ENCODE data around the gene RALGDS.
"Not testable (repeated sequence)": the region's sequence is repeated elsewhere in the genome, so short reads cannot be mapped to it uniquely, and the experiment has no call there.

Gene RALGDS

GRCh38 chr9:133121198-133121914, at the start of gene RALGDS:
Gene RALGDS, minus strand, starts transcription at chr9:133121240. Its CDS starts 86 bp downstream, at chr9:133121154.
- peak; percentile 85 to 88 (median 87) for DNase-seq

DNA sequence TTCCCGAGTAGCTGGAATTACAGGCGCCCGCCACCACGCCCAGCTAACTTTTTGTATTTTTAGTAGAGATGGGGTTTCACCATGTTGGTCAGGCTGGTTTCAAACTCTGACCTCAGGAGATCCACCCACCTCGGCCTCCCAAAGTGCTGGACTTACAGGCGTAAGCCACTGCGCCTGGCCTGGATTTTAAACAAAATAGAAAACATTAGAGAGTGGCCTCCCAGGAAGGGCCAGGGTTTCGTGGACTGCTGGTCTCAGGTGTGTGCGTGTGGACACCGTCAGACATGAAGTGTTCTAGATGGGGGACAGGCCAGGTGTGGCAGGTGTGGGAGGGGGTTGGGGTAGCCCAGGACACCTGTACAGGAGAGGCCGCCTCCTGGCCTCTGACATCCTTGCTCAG, 49.7 kb upstream of the RALGDS start:
- no peak for DNase-seq

- not testable (repeated sequence) for DNase-seq
Measured at GRCh38 chr9:133169687-133170086, 48.6 kb upstream of the RALGDS start.

DNA sequence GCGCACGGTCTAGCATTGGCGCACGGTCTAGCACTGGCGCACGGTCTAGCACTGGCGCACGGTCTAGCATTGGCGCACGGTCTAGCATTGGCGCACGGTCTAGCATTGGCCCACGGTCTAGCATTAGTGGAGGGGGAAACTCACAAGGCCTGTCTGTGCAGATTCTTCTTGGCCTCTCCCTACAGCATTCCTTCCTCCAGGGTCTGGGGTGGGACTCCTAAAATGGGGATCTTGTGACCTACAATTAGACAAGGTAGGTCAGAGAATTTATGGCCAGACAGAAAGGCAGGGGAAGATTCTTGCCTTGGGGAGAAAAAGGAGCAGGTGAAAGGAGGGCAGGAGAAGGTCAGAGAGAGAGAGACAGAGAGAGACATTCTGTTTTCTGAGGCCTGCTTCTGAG, 48.1 kb upstream of the RALGDS start:
- no peak for DNase-seq

DNA sequence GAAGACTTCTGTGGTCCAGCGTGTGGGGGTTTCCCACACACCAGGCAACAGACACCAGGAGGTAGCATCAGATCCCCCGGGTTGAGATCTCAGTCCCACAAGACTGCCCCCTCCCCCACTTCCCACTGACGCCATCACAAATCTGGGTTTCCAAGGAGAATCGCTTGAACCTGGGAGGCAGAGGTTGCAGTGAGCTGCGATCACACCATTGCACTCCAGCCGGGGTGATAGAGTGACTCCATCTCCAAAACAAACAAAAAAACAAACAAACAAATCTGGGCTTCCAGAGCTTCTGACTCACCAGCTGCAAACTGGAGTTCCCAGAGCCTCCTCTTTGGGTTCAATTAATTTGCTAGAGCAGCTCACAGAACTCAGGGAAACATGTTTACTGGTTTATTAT, 47.4 kb upstream of the RALGDS start:
- no peak for DNase-seq

DNA sequence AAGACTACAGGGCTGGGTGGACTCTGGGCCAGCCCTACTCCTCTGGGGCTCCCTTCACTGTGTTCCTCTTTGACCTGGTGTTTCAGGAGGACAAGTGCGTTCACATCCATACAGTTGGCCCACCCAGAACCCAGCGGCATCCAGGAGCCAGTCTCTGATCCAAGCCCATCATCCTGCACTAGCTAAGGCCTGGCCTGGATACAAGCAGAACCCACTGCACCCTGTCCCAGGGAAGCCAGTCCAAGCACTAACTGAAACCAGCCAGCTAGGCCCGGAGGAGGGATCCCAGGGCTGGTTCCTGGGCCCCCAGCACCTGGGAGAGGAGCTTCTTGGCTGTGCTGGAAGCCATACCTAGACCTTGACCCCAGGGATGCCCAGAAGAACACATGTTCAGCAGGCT, 46.7 kb upstream of the RALGDS start:
- DNase-seq: no peak

- no peak for DNase-seq
Measured at GRCh38 chr9:133167096-133167730, 46.2 kb upstream of the RALGDS start.

DNA sequence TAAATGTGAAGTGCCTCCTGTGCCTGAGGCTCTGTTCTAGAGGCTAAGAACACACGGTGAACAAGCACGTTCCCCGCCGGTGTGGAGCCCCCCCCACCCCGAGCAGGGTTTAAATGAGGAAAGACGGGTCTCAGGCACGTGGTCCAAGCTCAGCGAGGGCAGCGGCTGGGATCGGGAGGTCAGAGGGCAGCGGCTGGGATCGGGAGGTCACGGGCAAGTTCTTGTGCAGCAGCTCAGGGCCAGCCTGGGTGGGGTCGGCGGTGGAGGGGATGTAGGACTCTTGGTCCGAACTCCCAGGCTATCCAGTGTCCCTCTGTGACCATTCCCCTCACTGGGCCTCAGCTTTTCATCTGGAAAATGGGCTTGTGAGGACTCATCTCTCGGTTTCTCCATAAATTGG, 45.4 kb upstream of the RALGDS start:
- DNase-seq: no peak

- DNase-seq: no peak
Measured at GRCh38 chr9:133165452-133165730, 44.4 kb upstream of the RALGDS start.

- DNase-seq: no peak
Measured at GRCh38 chr9:133164191-133164590, 43.2 kb upstream of the RALGDS start.

- DNase-seq: no peak
Measured at GRCh38 chr9:133163504-133164172, 42.6 kb upstream of the RALGDS start, which contains the start of gene GBGT1. Gene GBGT1, minus strand, starts transcription at chr9:133163914. Its CDS starts 1,502 bp downstream, at chr9:133162412.

DNA sequence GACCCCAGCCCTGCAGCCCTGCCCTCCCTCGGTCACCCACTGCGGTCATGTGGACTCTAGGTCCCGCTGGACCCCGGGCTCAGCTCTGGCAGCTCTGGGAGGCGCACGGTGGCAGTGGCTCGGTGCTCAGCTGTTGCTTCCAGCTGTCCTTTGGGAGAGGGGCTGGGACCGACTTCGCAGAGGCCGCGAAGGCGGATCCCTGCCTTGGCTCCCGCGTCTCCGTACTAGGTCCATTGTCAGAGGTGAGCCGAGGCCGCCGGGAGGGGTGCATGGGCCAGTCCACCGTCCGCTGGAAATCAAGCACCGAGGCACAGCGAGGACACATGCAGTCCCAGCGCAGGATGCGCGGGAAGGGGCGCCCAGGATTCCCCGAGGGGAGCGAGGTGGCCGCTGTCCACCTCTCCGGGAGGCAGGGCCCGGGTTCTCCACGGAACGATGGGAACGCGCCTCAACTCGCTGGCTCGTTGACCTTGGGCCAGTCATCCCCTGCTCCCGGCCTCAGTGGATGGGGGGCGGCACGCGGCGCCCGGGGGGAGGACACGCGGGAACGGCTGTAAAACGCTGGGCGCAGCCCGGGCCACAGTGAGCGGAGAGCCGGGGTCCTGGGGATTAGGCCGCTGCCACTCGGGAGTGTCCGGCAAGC, 41.9 kb upstream of the RALGDS start:
- no peak for DNase-seq

GRCh38 chr9:133161547-133161950, 40.5 kb upstream of the RALGDS start:
- no peak for DNase-seq

- DNase-seq: no peak
Measured at GRCh38 chr9:133160742-133161546, 39.9 kb upstream of the RALGDS start.

DNA sequence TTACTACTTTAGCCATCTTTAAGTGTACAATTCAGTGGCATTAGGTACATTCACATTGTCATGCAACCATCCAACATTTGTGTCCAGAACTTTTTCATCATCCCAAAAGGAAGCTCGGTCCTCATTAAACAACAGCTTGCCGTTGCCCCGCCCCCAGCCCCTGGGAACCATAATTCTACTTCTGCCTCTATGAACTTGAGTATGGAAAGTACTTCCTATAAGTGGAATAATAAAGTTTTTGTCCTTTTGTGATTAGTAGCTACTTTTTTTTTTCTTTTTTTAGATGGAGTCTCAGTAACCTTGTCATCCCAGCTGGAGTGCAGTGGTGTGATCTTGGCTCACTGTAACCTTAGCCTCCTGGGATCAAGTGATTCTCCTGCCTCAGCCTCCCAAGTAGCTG, 37.7 kb upstream of the RALGDS start:
- no peak for DNase-seq

- DNase-seq: no peak
Measured at GRCh38 chr9:133155156-133155555, 34.1 kb upstream of the RALGDS start.

DNA sequence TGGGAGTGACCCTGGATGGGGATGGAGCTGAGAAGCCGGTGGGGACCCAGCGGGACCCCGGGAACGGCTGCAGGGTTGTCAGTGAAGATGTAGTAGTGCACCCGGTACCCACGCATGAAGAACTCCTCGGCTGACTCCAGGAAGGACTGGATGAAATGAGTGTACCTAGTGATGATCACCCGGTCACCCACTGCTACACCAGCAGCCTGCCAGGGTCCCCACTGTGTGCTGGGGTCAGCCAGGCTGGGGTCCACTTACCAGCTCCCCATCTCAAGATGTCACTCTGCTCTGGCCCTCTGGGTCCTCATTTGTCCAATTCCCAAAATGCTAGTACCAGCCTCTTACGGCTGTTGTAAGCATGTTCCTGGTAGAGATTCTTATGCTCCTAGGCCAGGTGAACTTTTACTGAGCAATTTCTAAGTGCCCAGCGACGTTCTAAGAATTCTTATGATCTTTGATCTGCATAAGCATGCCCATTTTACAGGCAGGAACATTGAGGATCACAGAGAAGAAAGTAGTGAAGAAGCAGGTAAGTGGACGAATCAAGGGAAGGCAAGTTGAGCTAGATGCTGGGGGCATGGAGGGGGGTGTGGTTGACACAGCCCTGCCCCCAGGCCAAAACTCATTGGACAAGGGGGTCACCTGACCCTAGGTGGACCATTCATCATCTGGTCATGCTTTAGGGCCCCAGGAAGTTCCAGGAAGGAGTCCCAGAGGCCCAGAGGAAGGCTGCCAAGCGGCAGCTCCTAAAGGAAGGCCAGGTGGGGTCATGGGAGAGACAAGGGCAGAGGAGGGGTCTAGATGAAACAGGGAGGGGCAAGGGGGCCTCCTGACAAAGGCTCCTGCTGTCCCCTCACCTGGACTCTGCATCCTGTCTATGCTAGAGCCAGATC, 33.3 kb upstream of the RALGDS start:
- DNase-seq: no peak

- DNase-seq: no peak
Measured at GRCh38 chr9:133153227-133154096, 32.4 kb upstream of the RALGDS start.

GRCh38 chr9:133151601-133152525, 30.8 kb upstream of the RALGDS start:
- DNase-seq: no peak

DNA sequence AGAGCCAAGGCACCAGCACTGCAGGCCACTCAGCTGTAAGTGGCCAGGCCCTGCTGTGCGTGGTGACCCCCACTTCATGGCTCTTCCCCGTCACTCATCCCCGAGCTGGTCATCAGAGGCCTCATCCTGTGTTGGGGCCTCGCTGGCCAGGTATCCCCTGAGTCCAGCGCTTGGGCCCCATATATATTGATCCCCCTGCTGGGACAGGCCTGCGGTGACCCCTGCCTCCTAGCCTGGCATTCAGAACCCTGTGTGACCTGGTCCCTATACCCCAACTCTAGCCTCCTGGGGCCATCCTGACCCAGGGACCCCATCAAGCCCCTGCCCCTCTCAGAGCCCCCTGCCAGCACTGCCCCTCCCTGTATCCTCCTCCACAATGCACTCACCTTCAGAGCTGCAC, 30.0 kb upstream of the RALGDS start:
- no peak for DNase-seq
